ENCODE results near the gene ANKRD33B.

ANKRD33B gene

GRCh38 chr5:10680876-10681481 is 117.1 kb downstream of the ANKRD33B start:
- H3K4me3 ChIP-seq (ENCODE audit: low read depth, low read length): no peak overlapping the region
- no peak for DNase-seq (ENCODE audit: low read depth)
- no peak for TF ChIP-seq CTCF (IDR thresholded peaks at IDR 0.05; ENCODE audit: control insufficient read depth, extremely low read depth, insufficient read depth)

- no peak overlapping the region for H3K4me3 ChIP-seq (ENCODE audit: low read depth, low read length)
- no peak for DNase-seq (ENCODE audit: low read depth)
- no peak for TF ChIP-seq CTCF (IDR thresholded peaks at IDR 0.05; ENCODE audit: control insufficient read depth, extremely low read depth, insufficient read depth)
Measured at GRCh38 chr5:10681731-10682679, 118.1 kb downstream of the ANKRD33B start.

- H3K4me3 ChIP-seq (ENCODE audit: low read depth, low read length): no peak overlapping the region
- DNase-seq (ENCODE audit: low read depth): no peak
- no peak for TF ChIP-seq CTCF (IDR thresholded peaks at IDR 0.05; ENCODE audit: control insufficient read depth, extremely low read depth, insufficient read depth)
Measured at GRCh38 chr5:10682801-10683525, 119.1 kb downstream of the ANKRD33B start.

- no peak overlapping the region for H3K4me3 ChIP-seq (ENCODE audit: low read depth, low read length)
- no peak for DNase-seq (ENCODE audit: low read depth)
- no peak for TF ChIP-seq CTCF (IDR thresholded peaks at IDR 0.05; ENCODE audit: control insufficient read depth, extremely low read depth, insufficient read depth)
Measured at GRCh38 chr5:10684303-10685086, 120.6 kb downstream of the ANKRD33B start.

GRCh38 chr5:10685115-10685521 is 121.2 kb downstream of the ANKRD33B start:
- H3K4me3 ChIP-seq (ENCODE audit: low read depth, low read length): no peak overlapping the region
- no peak for DNase-seq (ENCODE audit: low read depth)
- no peak for TF ChIP-seq CTCF (IDR thresholded peaks at IDR 0.05; ENCODE audit: control insufficient read depth, extremely low read depth, insufficient read depth)

GRCh38 chr5:10686890-10687289 is 123.0 kb downstream of the ANKRD33B start:
- DNase-seq (ENCODE audit: low read depth): no peak
- TF ChIP-seq CTCF (IDR thresholded peaks at IDR 0.05; ENCODE audit: control insufficient read depth, extremely low read depth, insufficient read depth): no peak
- no peak overlapping the region for H3K4me3 ChIP-seq (ENCODE audit: low read depth, low read length)

Data from LNCaP clone FGC (cell line).